Upper lobe of left lung (tissue), 4 donors: ENCODE measurements around the gene UBE2M.

Experiments
- CTCF ChIP-seq, 6 experiments: fragments of 450-650 bp in 4 of 6; fragments of 200-600 bp in 2 of 6; sonication (generic) in 2 of 6; IDR thresholded peaks; one replicate each; pipeline ENCODE4 v1.5.1; 2016 to 2019; ENCODE audit warnings: antibody characterized with exemption in 6 of 6
- EP300 ChIP-seq, 4 donors: sonication (generic); formaldehyde crosslinking; IDR thresholded peaks; one replicate each; pipeline ENCODE4 v1.5.1; 2017; ENCODE audit warnings: antibody characterized with exemption in 4 of 4, control low read depth in 2 of 4
- POLR2A ChIP-seq, 4 donors: fragments of 450-650 bp; IDR thresholded peaks; one replicate each; pipeline ENCODE4 v1.5.1; 2016 to 2017; ENCODE audit warnings: antibody characterized with exemption in 4 of 4, mild to moderate bottlenecking in 2 of 4

GRCh38 chr19:58560007-58560887 is 1.8 kb upstream of the UBE2M start:
- TF ChIP-seq CTCF (IDR thresholded peaks at IDR 0.05) (no peak), POLR2A (IDR thresholded peaks at IDR 0.05) (peak in 1 of 4 donors; percentile 29), EP300 (IDR thresholded peaks at IDR 0.05) (no peak)
